A673 (cell line): Measurements from ENCODE around the gene GALNT18.

Source experiments
- EZH2 ChIP-seq: fragments of 200-600 bp; sonication (generic); IDR thresholded peaks from 2 replicates; pipeline ENCODE4 v1.6.1; 2017; ENCODE audit warnings: borderline replicate concordance, low read depth, mild to moderate bottlenecking, mixed read lengths, antibody characterized with exemption, low read length; ENCODE audit not compliant: poor library complexity, severe bottlenecking
- TF ChIP-seq, protein P1 (sequence below): fragments of 300-800, 200-600 bp; sonication (generic); conservative IDR thresholded peaks from 2 replicates; pipeline ENCODE4 v1.5.1; 2017; ENCODE audit warnings: low read depth, mild to moderate bottlenecking, antibody characterized with exemption, low read length, moderate library complexity, mixed read lengths

- TF ChIP-seq, protein P1, sequence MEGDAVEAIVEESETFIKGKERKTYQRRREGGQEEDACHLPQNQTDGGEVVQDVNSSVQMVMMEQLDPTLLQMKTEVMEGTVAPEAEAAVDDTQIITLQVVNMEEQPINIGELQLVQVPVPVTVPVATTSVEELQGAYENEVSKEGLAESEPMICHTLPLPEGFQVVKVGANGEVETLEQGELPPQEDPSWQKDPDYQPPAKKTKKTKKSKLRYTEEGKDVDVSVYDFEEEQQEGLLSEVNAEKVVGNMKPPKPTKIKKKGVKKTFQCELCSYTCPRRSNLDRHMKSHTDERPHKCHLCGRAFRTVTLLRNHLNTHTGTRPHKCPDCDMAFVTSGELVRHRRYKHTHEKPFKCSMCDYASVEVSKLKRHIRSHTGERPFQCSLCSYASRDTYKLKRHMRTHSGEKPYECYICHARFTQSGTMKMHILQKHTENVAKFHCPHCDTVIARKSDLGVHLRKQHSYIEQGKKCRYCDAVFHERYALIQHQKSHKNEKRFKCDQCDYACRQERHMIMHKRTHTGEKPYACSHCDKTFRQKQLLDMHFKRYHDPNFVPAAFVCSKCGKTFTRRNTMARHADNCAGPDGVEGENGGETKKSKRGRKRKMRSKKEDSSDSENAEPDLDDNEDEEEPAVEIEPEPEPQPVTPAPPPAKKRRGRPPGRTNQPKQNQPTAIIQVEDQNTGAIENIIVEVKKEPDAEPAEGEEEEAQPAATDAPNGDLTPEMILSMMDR, result no peak
- TF ChIP-seq EZH2, result no peak
Observed at GRCh38 chr11:11291041-11292015, 330.5 kb downstream of the GALNT18 start.
